Adipose tissue (tissue), 3 donors: Measurements from ENCODE around the gene ZNF200. TPM values are rescaled to one million over a fixed set of nuclear protein-coding genes. Genes with fewer than 3 reads are reported as not detected.
"Not testable (repeated sequence)": the region's sequence is repeated elsewhere in the genome, so short reads cannot be mapped to it uniquely, and the experiment has no call there.

Source experiments
- H3K27ac ChIP-seq: one replicate; pipeline ENCODE4 v1.5.1; 2013; ENCODE audit warnings: low read depth, low read length
- WGBS, 3 donors: extraction: QIAGEN DNeasy Blood & Tissue Kit; methylation state at CpG; one replicate each; pipeline ENCODE4 v1.1.7; 2013; 5-methylcytosine and 5-hydroxymethylcytosine counted together
- polyA plus RNA-seq, 3 donors: library from polyadenylated mRNA; stranded (reverse); fragments of 200-250 nt; gene quantifications; one replicate each; pipeline ENCODE4 v1.2.3, GENCODE V29; 2013
- donor health status: healthy with polysubstance abuse.
- donor health status: Bipolar disorder and iron deficiency.
- donor health status: healthy.

Gene ZNF200
- polyA plus RNA-seq, 3 donors, result 1.9 to 4.8 (median 3.2) TPM

DNA sequence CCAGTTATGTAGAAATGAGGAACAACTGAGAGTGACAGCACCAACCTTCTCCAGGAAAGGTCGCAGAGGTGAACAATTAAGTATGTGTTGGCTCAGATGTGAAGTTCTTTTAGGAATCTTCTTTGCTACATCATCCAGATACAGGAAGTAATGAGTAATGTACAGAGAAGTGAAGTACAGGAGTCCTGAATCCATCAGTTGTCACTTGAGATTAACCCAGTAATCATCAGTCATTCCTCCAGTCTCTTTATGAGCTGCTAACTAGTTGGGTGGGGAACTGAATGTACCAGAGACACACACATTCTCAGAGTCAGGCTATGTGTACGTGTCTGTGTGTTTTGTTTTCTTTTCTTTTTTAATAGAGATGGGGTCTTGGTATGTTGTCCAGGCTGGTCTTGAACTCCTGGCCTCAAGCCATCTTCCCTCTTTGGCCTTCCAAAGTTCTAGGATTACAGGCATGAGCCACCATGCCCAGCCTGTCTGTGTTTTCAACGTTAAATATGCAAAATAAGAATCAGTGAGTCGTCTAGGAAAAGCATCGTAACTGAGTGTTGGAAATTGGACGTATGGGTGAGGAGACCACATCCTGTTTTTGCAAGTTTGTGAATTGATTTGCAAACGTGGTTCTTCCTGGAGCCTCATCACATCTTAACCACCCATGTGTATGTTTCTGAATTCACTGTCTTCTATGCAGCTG lies 19.9 kb downstream of the ZNF200 start:
- H3K27ac ChIP-seq, result no peak overlapping the region
- 28 to 31% (median 28%) methylated on average over 7 of the region's 7 CpGs for WGBS, 3 donors

DNA sequence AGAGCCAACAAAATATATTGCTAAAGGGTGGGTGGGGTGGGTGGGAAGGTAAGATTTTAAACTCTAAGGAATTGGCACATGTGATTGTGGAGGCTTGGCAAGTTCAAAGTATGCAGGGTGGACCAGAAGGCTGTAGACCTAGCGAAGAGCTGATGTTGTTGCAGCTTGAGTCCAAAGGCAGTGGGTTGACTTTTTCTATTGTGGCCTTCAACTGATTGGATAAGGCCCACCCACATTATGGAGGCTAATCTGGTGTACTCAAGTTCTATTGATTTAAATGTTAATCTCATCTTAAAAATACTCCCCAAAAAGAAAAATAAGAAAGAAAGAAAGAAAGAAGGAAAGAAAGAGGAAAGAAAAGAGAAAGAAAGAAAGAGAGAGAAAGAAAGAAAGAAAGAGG lies 22.4 kb downstream of the ZNF200 start:
- no peak overlapping the region for H3K27ac ChIP-seq
- 40 to 85% (median 70%) methylated on average over 1 of the region's 1 CpG for WGBS, 3 donors

DNA sequence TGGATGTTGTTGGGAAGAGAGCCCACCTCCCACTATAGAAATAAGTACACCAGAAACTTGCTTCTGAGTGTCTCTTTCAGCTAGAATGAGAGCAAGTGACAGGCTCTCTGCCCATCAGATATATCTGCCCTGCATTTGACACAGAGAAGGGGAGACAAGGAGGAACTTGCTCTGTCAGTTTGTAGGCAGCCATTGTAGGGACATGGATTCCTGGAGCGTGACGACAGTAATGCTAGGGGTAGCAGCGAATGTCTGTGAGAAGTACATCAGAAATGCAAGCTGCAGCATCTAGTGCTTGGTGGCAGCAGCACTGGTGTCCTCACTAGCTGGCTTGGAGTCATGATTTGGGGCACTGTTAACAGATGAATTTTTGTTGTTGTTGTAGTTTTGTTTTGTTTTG lies 23.0 kb downstream of the ZNF200 start:
- WGBS, 3 donors, result 84 to 86% (median 84%) methylated on average over 3 of the region's 3 CpGs
- H3K27ac ChIP-seq, result no peak overlapping the region

DNA sequence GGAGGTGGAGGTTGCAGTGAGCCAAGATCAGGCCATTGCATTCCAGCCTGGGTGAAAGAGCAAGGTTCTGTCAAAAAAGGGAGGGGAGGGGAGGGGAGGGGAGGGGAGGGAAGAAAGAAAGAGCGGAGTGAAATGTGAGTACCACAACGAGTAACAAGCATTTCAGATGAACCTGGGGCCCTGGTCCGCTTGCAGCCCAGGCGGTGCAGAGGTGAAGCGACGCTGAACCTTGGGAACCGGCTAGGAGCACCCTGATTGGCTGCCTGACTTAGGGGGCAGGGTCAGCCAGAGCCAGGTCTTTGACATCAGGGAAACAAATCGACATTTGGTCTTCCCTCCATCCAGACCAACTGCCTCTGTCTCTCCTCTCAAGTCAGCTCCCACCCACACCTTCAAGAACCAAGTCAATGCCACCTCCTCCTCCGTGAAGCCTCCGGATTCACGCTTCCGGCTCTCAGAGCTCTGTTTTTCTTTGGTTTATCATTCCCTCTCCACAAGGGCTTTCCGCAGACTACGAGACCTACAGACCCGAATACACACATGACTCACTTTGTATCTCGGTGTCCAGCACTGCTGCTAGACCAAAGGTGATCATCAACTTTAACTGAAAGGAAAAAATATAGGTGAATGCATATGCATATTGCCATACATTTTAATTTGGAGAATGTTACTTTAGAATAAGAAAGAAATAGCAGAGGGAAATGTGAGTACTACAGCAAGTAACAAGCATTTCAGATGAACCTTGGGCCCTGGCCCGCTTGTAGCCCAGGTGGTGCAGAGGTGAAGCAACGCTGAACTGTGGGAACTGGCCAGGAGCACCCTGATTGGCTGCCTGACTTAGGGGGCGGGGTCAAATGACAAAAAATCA lies 27.6 kb downstream of the ZNF200 start:
- 68 to 76% (median 71%) methylated on average over 15 to 19 of the region's 19 CpGs for WGBS, 3 donors
- no peak overlapping the region for H3K27ac ChIP-seq

DNA sequence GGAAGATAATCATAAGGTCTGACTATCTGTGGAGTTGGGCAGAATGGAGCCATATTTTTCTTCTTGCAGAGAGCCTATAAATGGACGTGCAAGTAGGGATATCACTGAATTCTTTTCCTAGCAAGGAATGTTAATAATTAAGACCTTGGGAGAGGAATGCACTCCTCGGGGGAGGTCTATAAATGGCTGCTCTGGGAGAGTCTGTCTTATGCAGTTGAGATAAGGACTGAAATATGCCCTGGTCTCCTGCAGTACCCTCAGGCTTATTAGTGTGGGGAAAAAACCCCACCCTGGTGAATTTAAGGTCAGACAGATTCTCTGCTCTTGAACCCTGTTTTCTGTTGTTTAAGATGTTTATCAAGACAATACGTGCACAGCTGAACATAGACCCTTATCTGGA lies 29.0 kb downstream of the ZNF200 start:
- WGBS, 3 donors, result 52 to 70% (median 57%) methylated on average over 3 of the region's 3 CpGs
- H3K27ac ChIP-seq, result not testable (repeated sequence)

DNA sequence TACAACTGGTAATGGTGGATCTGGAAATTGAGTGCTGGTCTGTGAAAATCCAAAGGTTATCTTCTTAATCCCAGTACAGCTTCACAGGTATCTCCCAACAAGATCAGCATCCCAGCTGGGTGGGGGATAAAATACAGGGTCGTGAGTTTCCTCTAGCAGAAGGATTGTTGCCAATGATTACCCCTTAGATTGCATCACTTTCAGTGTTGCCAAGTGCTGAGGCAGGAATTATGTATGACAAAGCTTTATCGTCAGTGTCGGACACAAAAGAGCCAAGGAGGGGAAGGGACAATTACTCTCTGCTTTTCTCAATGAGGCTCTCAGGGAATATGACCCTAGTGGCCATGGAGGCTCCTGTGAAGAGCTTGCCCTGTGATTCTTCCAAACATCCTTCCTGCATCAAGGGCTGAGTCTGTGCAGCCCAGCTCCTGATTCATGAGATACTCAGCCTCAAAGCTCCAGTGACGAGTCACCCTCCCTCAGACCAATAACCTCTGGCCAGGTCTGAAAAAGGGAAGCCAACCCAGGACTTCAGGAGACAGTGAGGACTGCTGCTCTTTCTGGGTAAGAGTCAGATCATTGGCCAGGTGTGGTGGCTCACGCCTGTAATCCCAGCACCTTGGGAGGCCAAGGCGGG lies 31.9 kb downstream of the ZNF200 start:
- WGBS, 3 donors, result 65 to 69% (median 69%) methylated on average over 6 of the region's 6 CpGs
- no peak overlapping the region for H3K27ac ChIP-seq

DNA sequence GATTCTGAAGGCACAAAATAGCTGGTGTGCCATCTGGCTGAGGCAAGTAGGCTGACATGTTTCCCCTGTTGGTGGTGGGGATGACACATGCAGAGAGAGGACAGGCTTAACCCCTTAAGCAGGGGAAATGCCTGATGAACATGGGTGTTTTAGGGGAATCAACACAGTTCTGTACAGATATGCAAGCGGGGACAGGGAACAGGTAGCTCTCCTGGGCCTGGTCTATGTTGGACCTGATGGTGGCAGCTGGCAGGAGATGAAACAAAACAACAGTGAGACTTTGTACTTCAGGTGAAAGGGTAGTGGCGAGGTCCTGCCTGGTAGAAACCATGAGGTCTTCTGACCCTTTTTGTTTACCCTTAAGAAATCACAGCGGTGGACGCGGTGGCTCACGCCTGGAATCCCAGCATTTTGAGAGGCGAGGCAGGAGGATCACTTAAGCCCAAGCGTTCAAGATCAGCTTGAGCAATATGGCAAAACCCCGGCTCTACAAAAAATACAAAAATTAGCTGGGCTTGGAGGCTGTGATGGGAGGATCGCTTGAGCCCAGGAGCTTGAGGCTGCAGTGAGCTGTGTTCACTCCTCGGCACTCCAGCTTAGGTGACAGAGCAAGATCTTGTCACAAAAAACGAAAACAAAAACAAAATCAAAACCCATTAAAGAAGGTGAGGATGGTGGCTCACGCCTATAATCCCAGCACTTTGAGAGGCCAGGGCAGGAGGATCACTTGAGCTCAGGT lies 36.5 kb downstream of the ZNF200 start:
- 60 to 80% (median 76%) methylated on average over 13 of the region's 13 CpGs for WGBS, 3 donors
- H3K27ac ChIP-seq, result no peak overlapping the region

DNA sequence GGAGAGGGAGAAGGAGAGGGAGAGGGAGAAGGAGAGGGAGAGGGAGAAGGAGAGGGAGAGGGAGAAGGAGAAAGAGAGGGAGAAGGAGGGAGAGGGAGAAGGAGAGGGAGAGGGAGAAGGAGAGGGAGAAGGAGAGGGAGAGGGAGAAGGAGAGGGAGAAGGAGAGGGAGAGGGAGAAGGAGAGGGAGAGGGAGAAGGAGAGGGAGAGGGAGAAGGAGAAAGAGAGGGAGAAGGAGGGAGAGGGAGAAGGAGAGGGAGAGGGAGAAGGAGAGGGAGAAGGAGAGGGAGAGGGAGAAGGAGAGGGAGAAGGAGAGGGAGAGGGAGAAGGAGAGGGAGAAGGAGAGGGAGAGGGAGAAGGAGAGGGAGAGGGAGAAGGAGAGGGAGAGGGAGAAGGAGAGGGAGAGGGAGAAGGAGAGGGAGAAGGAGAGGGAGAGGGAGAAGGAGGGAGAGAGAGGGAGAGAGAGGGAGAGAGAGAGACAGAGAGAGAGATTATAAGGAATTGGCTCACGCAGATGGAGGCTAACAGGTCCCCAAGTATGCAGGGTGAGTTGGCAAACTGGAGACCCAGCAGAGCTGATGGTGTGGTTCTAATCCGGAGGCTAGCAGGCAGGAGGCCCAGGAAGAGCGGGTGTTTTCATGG lies 37.1 kb downstream of the ZNF200 start:
- H3K27ac ChIP-seq, result not testable (repeated sequence)
- WGBS, 3 donors, result 60 to 64% (median 64%) methylated on average over 3 of the region's 3 CpGs

DNA sequence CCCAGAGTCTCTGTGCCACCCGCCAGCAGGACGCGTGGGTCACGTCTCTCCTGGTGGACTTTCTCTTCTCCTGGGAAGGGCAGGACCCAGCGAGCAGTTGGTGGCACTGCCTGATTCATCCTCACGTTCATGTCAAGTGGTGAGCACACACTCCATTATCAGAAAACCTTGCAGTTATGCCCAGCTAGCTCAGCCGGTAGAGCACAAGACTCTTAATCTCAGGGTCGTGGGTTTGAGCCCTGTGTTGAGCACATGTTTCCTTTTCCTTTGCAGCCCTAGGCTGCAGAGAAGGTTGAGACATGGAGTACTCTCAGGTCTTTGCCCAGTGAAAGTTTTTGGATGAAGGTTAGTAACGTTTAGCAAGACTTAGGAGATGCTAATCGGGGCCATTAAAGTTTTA lies 39.0 kb downstream of the ZNF200 start:
- H3K27ac ChIP-seq, result no peak overlapping the region
- WGBS, 3 donors, result 57 to 68% (median 68%) methylated on average over 10 of the region's 10 CpGs

DNA sequence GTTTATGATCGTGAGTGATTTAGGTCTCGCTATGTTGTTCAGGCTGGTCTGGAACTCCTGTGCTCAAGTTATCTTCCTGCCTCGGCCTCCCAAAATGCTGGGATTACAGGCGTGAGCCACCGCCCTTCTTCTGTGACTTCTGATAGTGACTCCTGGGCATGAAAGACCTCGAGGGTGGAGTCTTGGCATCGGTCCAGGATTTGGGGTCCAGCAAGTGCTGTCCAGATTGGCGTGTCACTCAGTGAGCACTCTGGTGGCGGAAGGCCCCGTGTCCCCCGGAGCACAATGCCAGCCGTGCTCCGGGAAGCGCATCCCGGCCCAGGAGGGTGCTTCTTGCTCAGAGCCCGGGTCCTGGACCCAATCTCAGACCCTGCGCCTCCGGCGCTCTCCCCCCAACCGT lies 40.2 kb downstream of the ZNF200 start:
- 68 to 84% (median 82%) methylated on average over 20 of the region's 20 CpGs for WGBS, 3 donors
- H3K27ac ChIP-seq, result no peak overlapping the region

DNA sequence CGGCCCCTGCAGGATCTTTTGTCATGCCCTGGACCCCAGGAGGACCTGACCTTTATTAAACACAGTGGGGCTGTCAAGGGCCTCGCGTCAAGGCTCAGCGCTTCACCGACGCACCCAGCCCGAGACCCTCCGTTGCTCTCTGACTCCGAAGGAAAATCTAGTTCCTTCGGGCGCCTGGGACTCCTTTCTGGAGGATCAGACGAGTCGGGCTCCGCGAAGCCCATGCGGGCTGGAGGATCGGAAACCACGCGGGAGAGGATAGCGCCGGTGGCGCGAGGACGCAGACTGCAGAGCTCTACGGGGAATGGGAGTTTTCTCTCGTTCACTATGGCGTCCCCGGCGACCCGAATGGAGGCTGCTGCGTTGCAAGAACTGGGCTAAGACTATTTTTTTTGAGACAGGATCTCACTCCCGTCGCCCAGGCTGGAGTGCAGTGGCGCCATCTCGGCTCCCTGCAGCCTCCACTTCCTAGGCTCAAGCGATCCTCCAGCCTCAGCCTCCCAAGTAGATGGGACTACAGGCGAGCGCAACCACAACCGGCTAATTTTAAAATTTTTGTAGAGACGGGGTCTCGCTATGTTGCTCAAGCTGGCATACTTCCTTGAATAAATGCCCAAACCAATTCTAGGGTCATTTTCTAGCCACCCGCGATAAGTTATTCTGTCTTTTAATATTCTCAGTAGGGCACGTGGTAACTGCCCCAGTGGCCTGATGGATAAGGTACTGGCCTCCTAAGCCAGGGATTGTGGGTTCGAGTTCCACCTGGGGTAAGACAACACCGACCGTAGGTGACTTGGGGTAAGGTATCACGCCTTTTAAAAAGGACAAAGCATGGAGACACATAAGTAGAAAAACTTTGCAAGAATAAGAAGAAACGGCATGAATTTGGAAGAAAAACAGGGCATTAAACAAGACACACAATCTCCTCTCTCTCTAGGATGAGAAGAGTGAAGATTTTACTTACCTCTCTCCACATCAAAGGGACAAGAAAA lies 41.4 kb downstream of the ZNF200 start:
- WGBS, 3 donors, result 61 to 72% (median 64%) methylated on average over 49 of the region's 49 CpGs
- no peak overlapping the region for H3K27ac ChIP-seq

DNA sequence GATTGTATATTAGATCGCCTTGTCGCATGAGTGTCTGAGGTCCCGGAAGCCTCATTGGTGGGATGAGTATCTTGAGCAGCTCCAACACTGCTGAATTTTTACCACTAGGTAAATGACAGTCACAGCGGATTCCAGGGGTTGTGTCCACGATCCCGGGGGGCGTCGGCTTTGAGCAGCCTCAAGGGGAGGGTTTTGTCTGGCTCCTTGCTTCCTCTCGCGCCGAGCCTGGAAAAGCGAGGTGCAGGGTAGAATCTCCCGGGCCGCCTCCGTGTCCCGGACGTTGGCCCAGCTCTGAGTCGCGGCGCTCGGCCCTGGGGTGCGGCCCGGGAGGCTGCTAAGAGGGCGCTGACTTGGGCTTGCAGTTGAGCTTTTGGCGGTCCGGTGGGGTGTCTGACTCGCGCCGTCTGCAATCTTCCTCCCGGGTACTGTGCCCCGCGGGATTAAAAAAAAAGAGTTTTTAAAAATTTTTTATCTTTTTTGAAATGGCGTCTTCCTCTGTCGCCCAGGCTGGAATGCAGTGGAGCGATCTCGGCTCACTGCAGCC lies 42.4 kb downstream of the ZNF200 start:
- WGBS, 3 donors, result 29 to 44% (median 31%) methylated on average over 34 to 36 of the region's 36 CpGs

DNA sequence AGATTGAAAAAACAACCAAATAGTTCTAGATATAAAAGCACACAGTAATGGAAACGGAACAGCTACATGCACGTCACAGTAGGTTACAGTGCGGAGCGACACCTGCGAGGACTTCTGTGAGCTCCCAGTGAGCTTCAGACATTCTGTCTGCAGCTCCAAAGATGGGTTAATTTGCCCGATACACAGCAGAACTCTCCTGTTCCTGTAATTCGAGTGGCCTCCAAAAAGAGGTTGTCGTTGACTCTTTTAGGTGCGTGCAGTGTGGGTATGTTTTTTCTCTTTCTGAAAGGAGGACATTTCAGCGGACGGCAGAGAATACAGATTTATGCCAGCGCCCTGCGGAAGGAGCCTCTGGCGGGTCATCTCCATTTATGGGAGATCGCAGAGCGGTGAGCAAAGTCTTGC lies 44.0 kb downstream of the ZNF200 start:
- 9 to 13% (median 12%) methylated on average over 16 of the region's 16 CpGs for WGBS, 3 donors
- H3K27ac ChIP-seq, result no peak overlapping the region

More for the DNA sequence above, 42.4 kb downstream of the ZNF200 start:
- no peak overlapping the region for H3K27ac ChIP-seq

DNA sequence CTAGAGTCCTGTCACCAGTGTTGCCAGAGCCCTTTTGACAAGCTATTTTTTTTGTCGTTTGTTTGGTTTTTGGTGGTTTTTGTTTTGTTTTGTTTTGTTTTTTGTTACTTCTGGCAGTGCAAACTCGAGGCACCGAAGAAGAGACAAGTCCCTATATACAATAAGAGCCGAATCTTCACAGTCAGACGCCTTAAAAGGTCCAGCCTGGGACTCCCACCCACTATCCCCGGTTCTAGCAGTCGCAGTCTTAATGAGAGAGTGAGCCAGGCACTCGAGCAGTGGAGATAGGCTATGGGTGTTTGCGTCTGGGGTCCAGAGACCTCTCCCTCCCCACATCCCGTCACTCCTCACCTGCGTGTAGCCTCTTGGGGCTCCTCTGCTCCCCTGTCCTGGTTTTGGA lies 45.1 kb downstream of the ZNF200 start:
- WGBS, 3 donors, result 17 to 22% (median 18%) methylated on average over 11 of the region's 11 CpGs

DNA sequence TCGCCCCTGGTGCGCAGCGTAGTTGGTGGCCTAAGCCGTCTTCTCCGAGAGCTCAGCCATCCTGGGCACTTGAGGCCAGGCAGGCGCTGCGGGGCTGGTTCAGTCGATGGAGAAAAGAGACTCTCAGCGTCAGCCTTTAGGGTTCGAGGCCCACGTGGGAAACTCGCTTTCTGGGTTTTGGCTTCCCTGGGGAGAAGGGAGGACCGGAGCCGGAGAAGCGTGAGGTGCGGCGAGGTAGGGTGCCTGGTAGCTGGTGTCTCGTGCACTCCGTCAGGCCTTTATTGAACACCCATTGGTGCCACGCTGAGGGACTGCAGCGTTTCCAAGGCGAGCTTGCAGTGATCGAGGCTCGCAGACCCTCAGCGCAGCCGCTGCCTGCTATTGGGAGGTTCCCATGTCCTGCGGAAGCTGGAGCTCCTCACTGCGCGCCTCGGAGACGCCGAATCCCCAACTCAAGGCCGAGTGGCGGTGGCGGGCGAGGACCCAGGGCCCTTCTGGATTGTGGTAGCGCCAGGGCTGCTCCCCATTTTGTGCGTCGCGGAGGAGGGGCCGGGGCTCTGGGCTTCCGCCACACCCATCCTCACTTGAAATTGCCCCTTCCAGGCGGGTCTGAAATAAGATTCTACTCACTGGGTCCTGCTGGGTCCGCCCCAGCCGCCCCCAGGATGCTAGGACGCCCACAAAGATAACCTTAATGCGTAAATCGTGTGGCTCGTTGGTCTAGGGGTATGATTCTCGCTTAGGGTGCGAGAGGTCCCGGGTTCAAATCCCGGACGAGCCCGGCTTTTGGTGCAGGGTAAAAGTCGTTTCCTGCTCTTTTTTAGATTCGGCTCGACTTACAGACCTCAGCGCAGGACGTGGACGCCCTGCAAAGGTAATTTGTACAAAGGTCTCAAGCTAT lies 45.8 kb downstream of the ZNF200 start:
- WGBS, 3 donors, result 2 to 3% (median 2%) methylated on average over 59 to 61 of the region's 61 CpGs
- H3K27ac ChIP-seq, result no peak overlapping the region

More for the DNA sequence above, 45.1 kb downstream of the ZNF200 start:
- no peak overlapping the region for H3K27ac ChIP-seq

DNA sequence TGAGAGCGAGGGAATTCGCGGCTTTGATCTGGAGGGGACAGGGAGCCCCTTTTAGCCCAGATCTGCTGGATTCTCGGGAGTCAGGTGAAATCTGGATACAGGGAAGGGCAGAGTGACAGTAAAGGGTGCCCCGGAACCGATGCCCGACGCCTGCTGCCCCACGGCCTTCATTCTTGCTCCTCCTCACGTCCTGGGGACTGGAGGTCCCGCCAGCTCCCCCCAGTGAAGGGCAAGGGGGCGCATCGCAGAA lies 46.4 kb downstream of the ZNF200 start:
- no peak overlapping the region for H3K27ac ChIP-seq
- WGBS, 3 donors, result 1 to 3% (median 2%) methylated on average over 13 of the region's 13 CpGs
